Smooth muscle cell (in vitro differentiated cells): ENCODE data around the gene SAMD13. TPM values are rescaled to one million over a fixed set of nuclear protein-coding genes. Genes with fewer than 3 reads are reported as not detected.

Source experiments
- DNase-seq: peaks from one replicate; lab custom pipeline; 2025; ENCODE audit not compliant: unreplicated experiment; lab: John Stamatoyannopoulos, UW
- H2AFZ ChIP-seq: fragments of 200-600 bp; sonication (generic); 2 replicates; pipeline ENCODE4 v1.6.0; 2016; ENCODE audit warnings: antibody characterized with exemption, low read depth, mild to moderate bottlenecking
- H3F3A ChIP-seq: fragments of 200-600 bp; sonication (generic); 2 replicates; pipeline ENCODE4 v1.6.0; 2017; ENCODE audit warnings: antibody characterized with exemption, low read depth
- H3K27ac ChIP-seq: fragments of 200-600 bp; sonication (generic); 2 replicates; pipeline ENCODE4 v1.5.1; 2016; ENCODE audit warnings: low read depth, mild to moderate bottlenecking
- H3K27me3 ChIP-seq: fragments of 200-600 bp; sonication (generic); 2 replicates; pipeline ENCODE4 v1.6.1; 2016; ENCODE audit warnings: low read depth, mild to moderate bottlenecking
- H3K36me3 ChIP-seq: fragments of 200-600 bp; sonication (generic); 2 replicates; pipeline ENCODE4 v1.5.1; 2016; ENCODE audit warnings: low read depth
- H3K4me1 ChIP-seq: fragments of 200-600 bp; sonication (generic); 2 replicates; pipeline ENCODE4 v1.5.1; 2016; ENCODE audit warnings: low read depth
- H3K4me2 ChIP-seq: fragments of 200-600 bp; sonication (generic); 2 replicates; pipeline ENCODE4 v1.6.0; 2016; ENCODE audit warnings: mild to moderate bottlenecking
- H3K4me3 ChIP-seq: fragments of 200-600 bp; sonication (generic); 2 replicates; pipeline ENCODE4 v1.5.1; 2016; ENCODE audit warnings: mild to moderate bottlenecking
- H3K79me2 ChIP-seq: fragments of 200-600 bp; sonication (generic); 2 replicates; pipeline ENCODE4 v1.6.0; 2016; ENCODE audit warnings: low read depth, mild to moderate bottlenecking
- H3K9ac ChIP-seq: fragments of 200-600 bp; sonication (generic); 2 replicates; pipeline ENCODE4 v1.6.0; 2016; ENCODE audit warnings: low read depth
- H3K9me3 ChIP-seq: fragments of 200-600 bp; sonication (generic); replicated peaks from 2 replicates; pipeline ENCODE4 v1.5.1; 2016; ENCODE audit warnings: low read depth
- H4K20me1 ChIP-seq: fragments of 200-600 bp; sonication (generic); 2 replicates; pipeline ENCODE4 v1.6.0; 2016; ENCODE audit warnings: low read depth
- CTCF ChIP-seq: fragments of 200-600 bp; sonication (generic); IDR thresholded peaks from 2 replicates; pipeline ENCODE4 v1.5.1; 2017; ENCODE audit warnings: borderline replicate concordance, mild to moderate bottlenecking, antibody characterized with exemption; ENCODE audit not compliant: insufficient read depth, poor library complexity, severe bottlenecking
- WGBS: methylation state at CpG from one replicate; pipeline ENCODE4 v1.1.7; 2016; ENCODE audit warnings: low lambda C conversion rate; 5-methylcytosine and 5-hydroxymethylcytosine counted together
- polyA plus RNA-seq: library from polyadenylated mRNA; unstranded; fragments of >200 nt; fragmentation: Nextera tagmentation; extraction: Ambion mirVana; gene quantifications from 2 replicates; pipeline ENCODE4 v1.2.1, GENCODE V29; 2016
- total RNA-seq: library from RNA; depleted of rRNA; stranded (reverse); fragments of >200 nt; gene quantifications from 2 replicates; pipeline ENCODE4 v1.2.3, GENCODE V29; 2014

The SAMD13 gene
- total and polyA plus RNA-seq, 2 experiments from 2014 or later = 0.66 to 2.7 TPM

- Histone ChIP-seq H2AFZ (peak overlapping the region; percentile 95), H3K79me2 (no peaks in the 10 kb centered on the region), H3K27me3 (no peaks in the 10 kb centered on the region), H3K4me3 (peak overlapping the region; percentile 48), H3K36me3 (no peaks in the 10 kb centered on the region), H3K27ac (no peak overlapping the region), H3K9ac (no peak overlapping the region), H3K4me1 (peaks cover 47% of the 10 kb centered on the region), H3F3A (peaks cover 14% of the 10 kb centered on the region), H3K9me3 (no peaks in the 10 kb centered on the region), H3K4me2 (no peak overlapping the region), H4K20me1 (no peaks in the 10 kb centered on the region)
- TF ChIP-seq CTCF = no peak
- WGBS = 100% methylated on average over 1 of the region's 1 CpG
- DNase-seq = no peak
Measured at GRCh38 chr1:84300501-84300900, 1.0 kb upstream of the SAMD13 start.

- Histone ChIP-seq H4K20me1 (no peaks in the 10 kb centered on the region), H2AFZ (peak overlapping the region; percentile 95), H3K79me2 (no peaks in the 10 kb centered on the region), H3K9ac (no peak overlapping the region), H3K4me3 (peak overlapping the region; percentile 48), H3K4me2 (peak overlapping the region; percentile 16), H3K27me3 (no peaks in the 10 kb centered on the region), H3F3A (peaks cover 14% of the 10 kb centered on the region), H3K9me3 (no peaks in the 10 kb centered on the region), H3K27ac (no peak overlapping the region), H3K36me3 (no peaks in the 10 kb centered on the region), H3K4me1 (peaks cover 47% of the 10 kb centered on the region)
- no peak for TF ChIP-seq CTCF
- DNase-seq = no peak
- WGBS = 86% methylated on average over 6 of the region's 6 CpGs
Measured at GRCh38 chr1:84301785-84302385, 377 bp downstream of the SAMD13 start.

DNA sequence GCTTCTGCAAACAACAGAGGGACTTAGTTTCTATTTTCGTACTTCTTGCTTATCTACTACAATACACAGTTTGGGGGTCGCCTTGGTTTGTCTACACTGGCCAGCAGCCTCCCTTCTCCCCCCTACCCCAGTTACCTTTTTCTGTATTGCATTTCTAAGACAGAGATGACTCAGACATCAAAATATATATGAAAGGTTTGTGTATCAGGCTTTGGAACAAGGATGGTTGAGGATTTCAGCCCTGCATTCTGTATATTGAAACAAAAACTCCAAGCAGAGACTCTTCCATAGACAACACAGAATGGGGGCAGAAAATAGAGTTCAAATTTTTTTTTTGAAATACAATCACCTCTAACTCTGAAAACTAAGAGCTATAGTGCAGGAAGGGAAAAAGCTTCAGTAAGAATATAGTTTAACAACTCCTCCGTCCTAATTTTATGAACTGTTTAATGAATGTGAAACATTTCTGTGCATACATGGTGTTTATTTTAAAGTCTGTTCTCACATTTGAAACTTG lies 1.9 kb downstream of the SAMD13 start:
- Histone ChIP-seq H3K4me1 (peaks cover 47% of the 10 kb centered on the region), H4K20me1 (no peaks in the 10 kb centered on the region), H3K36me3 (no peaks in the 10 kb centered on the region), H3K27me3 (no peaks in the 10 kb centered on the region), H2AFZ (peak overlapping the region; percentile 99), H3K9ac (peak overlapping the region; percentile 59), H3K4me3 (peak overlapping the region; percentile 48), H3F3A (peaks cover 9% of the 10 kb centered on the region), H3K79me2 (no peaks in the 10 kb centered on the region), H3K9me3 (no peaks in the 10 kb centered on the region), H3K4me2 (peak overlapping the region; percentile 86), H3K27ac (peak overlapping the region; percentile 12)
- no peak for TF ChIP-seq CTCF
- no peak for DNase-seq
- WGBS = 56% methylated on average over 3 of the region's 3 CpGs

DNA sequence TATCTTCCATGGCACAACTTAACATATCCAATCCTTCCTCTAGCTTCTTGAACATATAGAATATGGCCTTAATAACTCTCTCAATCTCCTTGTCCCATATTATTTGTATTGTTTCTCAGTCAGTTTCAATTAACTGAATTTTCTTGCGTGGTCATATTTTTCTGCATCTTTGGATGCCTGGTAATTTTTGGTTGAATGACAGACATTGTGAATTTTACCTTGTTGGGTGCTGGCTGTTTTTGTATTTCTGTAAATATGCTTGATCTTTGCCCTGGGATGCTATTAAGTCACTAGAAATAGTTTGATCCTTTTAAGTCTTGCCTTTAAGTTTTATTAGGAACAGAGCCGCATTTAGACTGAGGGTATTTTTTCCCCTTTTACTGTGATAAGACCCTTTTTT lies 5.9 kb downstream of the SAMD13 start:
- Histone ChIP-seq H2AFZ (no peak overlapping the region), H3K4me3 (no peak overlapping the region)
- WGBS = 96% methylated on average over 2 of the region's 2 CpGs

More for the DNA sequence above, 5.9 kb downstream of the SAMD13 start:
- no peaks in the 10 kb centered on the region for H3K9me3 ChIP-seq
- H3K36me3 ChIP-seq = no peaks in the 10 kb centered on the region
- H3K79me2 ChIP-seq = no peaks in the 10 kb centered on the region
- H4K20me1 ChIP-seq = no peaks in the 10 kb centered on the region
- H3K27ac ChIP-seq = no peak overlapping the region
- no peak for DNase-seq
- peaks cover 15% of the 10 kb centered on the region for H3K4me1 ChIP-seq
- no peaks in the 10 kb centered on the region for H3F3A ChIP-seq
- no peak overlapping the region for H3K4me2 ChIP-seq
- no peaks in the 10 kb centered on the region for H3K27me3 ChIP-seq
- no peak for TF ChIP-seq CTCF
- no peak overlapping the region for H3K9ac ChIP-seq
